Measurements from ENCODE around the gene OR2F2. TPM values are rescaled to one million over a fixed set of nuclear protein-coding genes. Genes with fewer than 3 reads are reported as not detected.

OR2F2 gene
- total RNA-seq, 1 donor: not detected

GRCh38 chr7:143979359-143979758 is 44.3 kb downstream of the OR2F2 start:
- no peak for TF ChIP-seq CTCF (IDR thresholded peaks at IDR 0.05; ENCODE audit: extremely low read depth, low read depth, low read length)
- peak; percentile 67 for DNase-seq (ENCODE audit: insufficient read length, low spot score, missing footprints)
- Histone ChIP-seq H3K4me2 (ENCODE audit: insufficient read depth, low read length) (peak overlapping the region; percentile 11), H3K79me2 (ENCODE audit: insufficient read depth, low read length) (no peaks in the 10 kb centered on the region), H3K27me3 (ENCODE audit: insufficient read depth, low read length) (no peaks in the 10 kb centered on the region), H2AFZ (ENCODE audit: low read length) (no peak overlapping the region), H3K4me1 (ENCODE audit: insufficient read depth, low read length) (peaks cover 19% of the 10 kb centered on the region), H4K20me1 (ENCODE audit: insufficient read depth, low read length) (no peaks in the 10 kb centered on the region), H3K27ac (ENCODE audit: low read depth, low read length) (peak overlapping the region; percentile 53), H3K4me3 (ENCODE audit: insufficient read depth, low read length) (no peak overlapping the region), H3K36me3 (ENCODE audit: insufficient read depth, low read length) (no peaks in the 10 kb centered on the region), H3K9me3 (ENCODE audit: low read depth, low read length) (no peaks in the 10 kb centered on the region)

GRCh38 chr7:143979998-143980397 is 45.0 kb downstream of the OR2F2 start:
- peaks cover 15% of the 10 kb centered on the region for H3K4me1 ChIP-seq (ENCODE audit: insufficient read depth, low read length)
- no peak overlapping the region for H3K4me2 ChIP-seq (ENCODE audit: insufficient read depth, low read length)
- TF ChIP-seq CTCF (IDR thresholded peaks at IDR 0.05; ENCODE audit: extremely low read depth, low read depth, low read length): no peak
- no peaks in the 10 kb centered on the region for H3K79me2 ChIP-seq (ENCODE audit: insufficient read depth, low read length)
- H3K4me3 ChIP-seq (ENCODE audit: insufficient read depth, low read length): no peak overlapping the region
- H3K9me3 ChIP-seq (ENCODE audit: low read depth, low read length): no peaks in the 10 kb centered on the region
- no peaks in the 10 kb centered on the region for H4K20me1 ChIP-seq (ENCODE audit: insufficient read depth, low read length)
- no peaks in the 10 kb centered on the region for H3K27me3 ChIP-seq (ENCODE audit: insufficient read depth, low read length)
- H3K36me3 ChIP-seq (ENCODE audit: insufficient read depth, low read length): no peaks in the 10 kb centered on the region
- no peak overlapping the region for H2AFZ ChIP-seq (ENCODE audit: low read length)
- DNase-seq (ENCODE audit: insufficient read length, low spot score, missing footprints): no peak
- H3K27ac ChIP-seq (ENCODE audit: low read depth, low read length): peak overlapping the region; percentile 53

- H3K4me3 ChIP-seq (ENCODE audit: insufficient read depth, low read length): no peak overlapping the region
- no peak for TF ChIP-seq CTCF (IDR thresholded peaks at IDR 0.05; ENCODE audit: extremely low read depth, low read depth, low read length)
- no peaks in the 10 kb centered on the region for H4K20me1 ChIP-seq (ENCODE audit: insufficient read depth, low read length)
- H3K4me2 ChIP-seq (ENCODE audit: insufficient read depth, low read length): no peak overlapping the region
- DNase-seq (ENCODE audit: insufficient read length, low spot score, missing footprints): peak; percentile 62
- H3K79me2 ChIP-seq (ENCODE audit: insufficient read depth, low read length): no peaks in the 10 kb centered on the region
- H3K4me1 ChIP-seq (ENCODE audit: insufficient read depth, low read length): peaks cover 15% of the 10 kb centered on the region
- no peaks in the 10 kb centered on the region for H3K27me3 ChIP-seq (ENCODE audit: insufficient read depth, low read length)
- H3K9me3 ChIP-seq (ENCODE audit: low read depth, low read length): no peaks in the 10 kb centered on the region
- no peak overlapping the region for H3K27ac ChIP-seq (ENCODE audit: low read depth, low read length)
- H2AFZ ChIP-seq (ENCODE audit: low read length): no peak overlapping the region
- H3K36me3 ChIP-seq (ENCODE audit: insufficient read depth, low read length): no peaks in the 10 kb centered on the region
Observed at GRCh38 chr7:143980746-143981510, 45.9 kb downstream of the OR2F2 start.

DNA sequence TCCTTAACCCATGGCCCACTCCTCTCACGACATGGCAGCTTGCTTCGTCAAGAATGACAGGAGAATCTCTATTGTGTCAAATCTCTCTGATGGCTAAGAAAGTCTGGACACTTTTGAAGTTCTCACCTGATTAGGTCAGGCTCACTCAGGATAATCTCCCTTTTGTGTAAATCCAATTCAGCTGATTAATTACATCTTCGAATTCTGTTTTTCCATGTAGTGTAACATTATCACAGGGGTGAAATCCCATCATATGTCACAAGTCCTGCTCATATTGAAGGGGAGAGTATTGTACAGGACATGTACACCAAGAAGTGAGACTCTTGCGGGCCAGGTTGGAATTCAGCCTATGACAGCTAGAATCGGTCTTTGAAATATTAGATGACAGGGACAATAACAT is 48.9 kb downstream of the OR2F2 start:
- Histone ChIP-seq H3K4me3 (ENCODE audit: insufficient read depth, low read length) (no peak overlapping the region), H3K27ac (ENCODE audit: low read depth, low read length) (no peak overlapping the region), H4K20me1 (ENCODE audit: insufficient read depth, low read length) (no peaks in the 10 kb centered on the region), H3K36me3 (ENCODE audit: insufficient read depth, low read length) (no peaks in the 10 kb centered on the region), H3K4me2 (ENCODE audit: insufficient read depth, low read length) (no peak overlapping the region), H3K4me1 (ENCODE audit: insufficient read depth, low read length) (peaks cover 21% of the 10 kb centered on the region), H3K9me3 (ENCODE audit: low read depth, low read length) (no peaks in the 10 kb centered on the region), H3K79me2 (ENCODE audit: insufficient read depth, low read length) (no peaks in the 10 kb centered on the region), H2AFZ (ENCODE audit: low read length) (no peak overlapping the region), H3K27me3 (ENCODE audit: insufficient read depth, low read length) (no peaks in the 10 kb centered on the region)
- no peak for TF ChIP-seq CTCF (IDR thresholded peaks at IDR 0.05; ENCODE audit: extremely low read depth, low read depth, low read length)
- peak; percentile 73 for DNase-seq (ENCODE audit: insufficient read length, low spot score, missing footprints)

Other genes with a start within 250 kb of the OR2F2 start
- 0.29 and 0.36 TPM in 2 replicates for gene CTAGE6, start 177.5 kb upstream of the OR2F2 start, total RNA-seq
- gene TCAF1, start 33.1 kb upstream of the OR2F2 start, total RNA-seq: 57.2 and 77.1 TPM in 2 replicates
- gene OR2F1, start 19.6 kb downstream of the OR2F2 start, total RNA-seq: 0.72 TPM in 1 of 2 replicates, not detected in the other
- gene OR6B1, start 65.1 kb downstream of the OR2F2 start, total RNA-seq: not detected in 2 replicates
- not detected in 2 replicates for gene OR2A5, start 113.7 kb downstream of the OR2F2 start, total RNA-seq
- not detected in 2 replicates for gene OR2A25, start 134.6 kb downstream of the OR2F2 start, total RNA-seq
- not detected in 2 replicates for gene OR2A12, start 151.0 kb downstream of the OR2F2 start, total RNA-seq
- gene OR2A2, start 174.3 kb downstream of the OR2F2 start, total RNA-seq: not detected in 2 replicates
- not detected in 2 replicates for gene OR2A14, start 187.9 kb downstream of the OR2F2 start, total RNA-seq
- 0.36 and 2.4 TPM in 2 replicates for gene CTAGE4, start 248.2 kb downstream of the OR2F2 start, total RNA-seq